ENCODE measurements around the gene PARD3.

- TF ChIP-seq CTCF (conservative IDR thresholded peaks at IDR 0.05; ENCODE audit: low read length), result no peak
- no peak for TF ChIP-seq EZH2phosphoT487 (IDR thresholded peaks at IDR 0.05; ENCODE audit: borderline replicate concordance)
These were observed 338.5 kb downstream of the PARD3 start for GRCh38 chr10:34476608-34477007.

Measured in Loucy (cell line).